GM19328 (cell line): Measurements from ENCODE around the gene ATG4B.
"Not testable (repeated sequence)": the region's sequence is repeated elsewhere in the genome, so short reads cannot be mapped to it uniquely, and the experiment has no call there.

Experiments
- ATAC-seq: cut with Tn5 transposase; IDR thresholded peaks from one replicate; pipeline ENCODE4 v1.9.1; 2021; ENCODE audit warnings: mild to moderate bottlenecking, moderate library complexity; ENCODE audit not compliant: unreplicated experiment

ATG4B gene

DNA sequence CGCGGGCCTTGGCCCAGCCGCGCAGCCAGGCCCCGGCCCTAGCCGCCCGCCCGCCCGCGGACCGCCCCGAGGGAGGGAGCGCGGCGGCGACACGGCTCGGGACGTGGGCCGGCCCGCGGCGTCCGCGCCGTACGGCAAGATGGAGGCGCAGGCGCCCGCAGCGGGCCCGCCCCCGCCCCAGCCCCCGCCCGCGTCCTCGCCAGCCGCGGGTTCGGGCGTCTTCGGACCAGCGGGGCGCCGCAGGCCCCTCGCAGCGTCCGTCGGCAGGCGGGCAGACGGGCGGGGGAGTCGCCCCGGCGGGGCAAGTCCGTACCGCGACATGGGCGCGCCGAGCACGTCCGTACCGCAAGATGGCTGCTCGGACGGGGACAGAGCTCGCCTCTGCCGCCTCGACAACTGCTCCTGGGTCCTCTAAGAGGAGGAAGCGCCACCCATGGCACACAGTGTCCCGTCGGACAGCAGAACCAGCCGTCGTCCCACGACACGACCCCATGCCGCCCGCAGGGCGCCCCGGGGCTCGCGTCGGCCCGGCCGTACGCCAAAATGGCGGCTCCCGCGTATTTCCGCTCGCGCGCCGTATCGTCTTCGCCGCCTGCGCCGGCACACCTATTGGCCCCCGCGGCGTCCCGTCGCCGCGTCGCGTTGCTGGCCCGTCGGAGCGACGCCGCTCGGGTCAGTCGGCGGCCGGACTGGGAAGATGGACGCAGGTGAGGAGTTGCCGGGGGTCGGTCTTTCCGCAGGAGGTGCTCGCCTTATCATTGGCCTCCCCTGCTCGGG is at the start of gene ATG4B, which contains the start of gene THAP4:
ATG4B (plus strand) TSS at position 676 of the 777 bp plus-strand sequence; CDS start at position 698, 22 bp downstream.
THAP4 (minus strand) TSS at position 141 of the 777 bp plus-strand sequence. CDS start 141 bp downstream, outside the sequence.
- peak; percentile 59 for ATAC-seq

DNA sequence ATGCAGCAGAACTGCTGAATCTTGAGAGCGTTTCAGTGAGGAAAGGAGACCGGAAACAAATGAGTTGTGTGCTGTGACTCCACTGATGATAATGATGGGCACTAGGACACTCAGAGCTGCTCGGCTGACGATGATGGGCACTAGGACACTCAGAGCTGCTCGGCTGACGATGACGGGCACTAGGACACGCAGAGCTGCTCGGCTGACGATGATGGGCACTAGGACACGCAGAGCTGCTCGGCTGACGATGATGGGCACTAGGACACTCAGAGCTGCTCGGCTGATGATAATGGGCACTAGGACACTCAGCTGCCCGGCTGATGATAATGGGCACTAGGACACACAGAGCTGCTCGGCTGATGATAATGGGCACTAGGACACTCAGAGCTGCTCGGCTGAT is 47.6 kb upstream of the ATG4B start:
- not testable (repeated sequence) for ATAC-seq

DNA sequence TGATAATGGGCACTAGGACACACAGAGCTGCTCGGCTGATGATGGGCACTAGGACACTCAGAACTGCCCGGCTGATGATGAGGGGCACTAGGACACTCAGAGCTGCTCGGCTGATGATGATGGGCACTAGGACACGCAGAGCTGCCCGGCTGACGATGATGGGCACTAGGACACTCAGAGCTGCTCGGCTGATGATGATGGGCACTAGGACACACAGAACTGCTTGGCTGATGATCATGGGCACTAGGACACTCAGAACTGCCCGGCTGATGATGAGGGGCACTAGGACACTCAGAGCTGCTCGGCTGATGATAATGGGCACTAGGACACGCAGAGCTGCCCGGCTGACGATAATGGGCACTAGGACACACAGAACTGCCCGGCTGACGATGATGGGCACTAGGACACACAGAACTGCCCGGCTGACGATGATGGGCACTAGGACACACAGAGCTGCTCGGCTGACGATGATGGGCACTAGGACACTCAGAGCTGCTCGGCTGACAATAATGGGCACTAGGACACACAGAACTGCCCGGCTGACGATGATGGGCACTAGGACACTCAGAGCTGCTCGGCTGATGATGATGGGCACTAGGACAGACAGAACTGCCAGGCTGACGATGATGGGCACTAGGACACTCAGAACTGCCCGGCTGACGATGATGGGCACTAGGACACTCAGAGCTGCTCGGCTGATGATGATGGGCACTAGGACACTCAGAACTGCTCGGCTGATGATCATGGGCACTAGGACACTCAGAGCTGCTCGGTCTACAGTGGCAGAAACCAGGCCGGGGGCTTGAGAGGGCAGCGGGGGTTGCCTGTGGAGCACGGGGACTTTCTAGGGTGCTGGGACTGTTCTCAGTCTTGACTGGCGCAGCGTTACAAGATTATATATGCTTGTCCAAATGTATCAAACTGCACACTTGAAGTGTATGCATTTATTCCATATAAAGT is 46.7 kb upstream of the ATG4B start:
- not testable (repeated sequence) for ATAC-seq

DNA sequence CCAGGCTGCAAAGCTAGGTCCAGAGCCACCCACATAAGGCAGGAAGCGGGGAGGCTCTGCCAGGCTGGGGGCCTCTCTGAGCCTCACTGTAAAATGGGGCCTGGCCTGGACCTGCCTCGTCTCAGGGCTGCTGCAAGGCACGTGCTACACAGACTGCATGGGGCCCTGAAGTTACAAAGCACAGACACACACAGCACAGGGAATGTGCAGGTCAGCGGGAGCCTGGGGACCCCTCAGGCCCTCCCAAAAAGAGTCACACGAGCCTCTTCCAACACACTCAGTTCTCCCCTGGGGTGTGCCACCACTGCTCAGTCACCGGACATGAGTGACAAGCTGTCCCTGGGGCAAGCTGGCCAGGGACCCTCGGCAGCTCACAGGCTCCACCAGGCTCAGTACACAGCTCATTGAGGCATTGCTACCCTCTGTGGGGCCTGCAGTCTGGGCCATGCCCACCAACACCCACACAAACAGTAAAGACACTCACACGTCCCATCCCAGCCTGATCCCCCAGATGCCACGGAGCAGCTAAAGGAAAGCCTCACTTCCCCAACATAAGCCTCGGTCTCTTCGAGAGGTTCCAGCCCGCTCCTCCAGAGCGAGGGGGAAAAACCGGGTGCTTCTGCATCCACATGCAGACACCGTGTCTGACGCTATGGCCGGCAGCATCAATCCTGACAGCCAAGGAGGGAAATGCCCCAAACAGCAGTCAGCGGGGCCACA is 45.2 kb upstream of the ATG4B start:
- ATAC-seq = no peak

DNA sequence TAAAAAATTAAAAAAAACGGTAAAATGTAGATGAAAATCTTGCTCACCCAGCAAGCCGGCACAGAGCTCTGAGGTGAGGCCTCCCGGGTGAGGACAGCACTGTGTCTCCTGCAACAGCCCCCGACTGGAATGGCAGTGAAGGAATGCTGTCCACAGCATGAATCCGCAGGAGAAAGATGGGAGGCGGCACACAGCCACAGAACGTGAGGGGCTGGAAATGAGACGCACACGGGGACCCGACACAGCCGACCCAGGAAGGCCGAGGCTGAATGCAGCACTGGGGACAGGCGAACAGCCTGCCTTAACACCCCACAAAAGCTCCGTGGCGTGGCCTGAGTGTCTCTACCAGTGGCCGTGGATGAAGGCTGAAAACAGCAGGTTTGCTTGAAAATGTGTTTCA is 44.2 kb upstream of the ATG4B start:
- no peak for ATAC-seq

DNA sequence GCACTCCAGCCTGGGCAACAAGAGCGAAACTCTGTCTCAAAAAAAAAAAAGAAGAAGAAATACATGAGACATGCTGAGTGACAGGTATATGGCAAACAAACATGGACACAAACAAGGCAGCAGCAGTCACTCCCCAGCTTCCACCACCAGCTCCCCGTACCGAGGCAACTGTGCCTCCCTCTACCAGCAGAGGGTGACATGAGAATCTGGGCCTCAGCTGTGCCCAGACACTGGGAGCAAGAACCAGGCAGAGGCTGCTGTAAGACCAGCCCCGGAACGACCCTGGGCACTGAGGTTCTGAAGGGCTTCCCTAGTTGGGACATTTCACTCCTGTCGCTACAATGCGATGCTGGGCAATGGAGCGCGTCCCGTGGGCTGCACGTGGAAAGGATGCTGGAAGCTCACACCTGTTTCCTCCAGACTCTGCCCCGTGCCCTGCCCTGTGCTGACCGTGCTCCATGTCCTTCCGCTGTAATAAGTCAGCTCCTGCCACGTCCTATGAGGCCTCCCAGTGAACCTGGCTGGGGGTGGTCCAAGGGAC is 41.8 kb upstream of the ATG4B start:
- ATAC-seq = no peak

DNA sequence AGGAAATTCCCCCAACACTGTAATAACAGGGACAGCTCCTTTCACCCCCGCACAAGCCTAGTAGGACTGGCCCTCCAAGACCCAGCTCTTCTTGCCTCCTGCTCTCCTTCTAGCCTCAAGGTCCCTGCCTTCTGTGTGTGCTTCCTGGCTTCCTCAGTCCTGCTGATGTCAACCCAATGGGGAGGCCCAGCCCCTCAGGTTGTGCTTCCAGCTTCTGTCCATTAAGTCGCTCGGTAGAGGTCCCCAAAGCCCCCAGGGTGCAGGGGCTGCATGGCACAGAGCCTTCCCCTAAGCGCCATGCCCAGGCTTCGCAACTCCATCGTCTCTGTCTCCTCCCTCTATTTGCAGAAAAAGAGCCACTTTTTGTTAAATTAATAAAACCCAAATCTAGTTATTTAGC is 39.9 kb upstream of the ATG4B start:
- ATAC-seq = no peak

DNA sequence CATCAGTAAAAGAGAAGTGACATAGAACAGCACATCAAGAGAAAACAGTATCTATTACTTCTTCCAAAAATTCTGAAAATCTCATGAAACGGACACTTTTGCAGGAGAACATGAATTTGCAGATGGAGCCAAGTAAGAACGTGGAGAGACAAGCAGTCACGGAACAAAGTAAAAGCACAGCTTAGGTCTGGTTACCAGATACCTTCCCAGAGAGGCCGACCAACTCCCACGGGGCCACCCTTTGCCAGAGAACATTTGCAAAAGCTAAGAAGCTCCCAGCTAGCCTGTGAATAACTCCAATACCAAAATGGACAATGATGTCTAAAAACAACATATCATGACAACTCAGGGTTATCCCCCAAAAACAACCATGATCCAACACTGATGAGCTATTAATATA is 39.4 kb upstream of the ATG4B start:
- ATAC-seq = no peak

DNA sequence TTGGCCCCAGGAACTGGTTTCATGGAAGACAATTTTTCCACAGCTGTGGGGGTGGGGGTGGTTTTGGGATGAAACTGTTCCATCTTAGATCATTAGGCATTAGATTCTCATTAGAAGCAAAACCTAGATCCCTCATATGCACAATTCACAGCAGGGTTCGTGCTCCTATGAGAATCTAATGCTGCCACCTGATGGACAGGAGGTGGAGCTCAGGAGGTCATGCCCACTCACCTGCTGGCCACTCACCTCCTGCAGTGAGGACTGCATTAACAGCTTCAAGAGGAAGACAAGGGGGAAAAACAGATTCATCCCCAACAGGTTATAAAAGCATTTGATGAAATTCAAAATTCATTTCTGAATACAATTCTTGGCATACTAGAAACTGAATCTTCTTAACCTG is 39.0 kb upstream of the ATG4B start:
- ATAC-seq = no peak

DNA sequence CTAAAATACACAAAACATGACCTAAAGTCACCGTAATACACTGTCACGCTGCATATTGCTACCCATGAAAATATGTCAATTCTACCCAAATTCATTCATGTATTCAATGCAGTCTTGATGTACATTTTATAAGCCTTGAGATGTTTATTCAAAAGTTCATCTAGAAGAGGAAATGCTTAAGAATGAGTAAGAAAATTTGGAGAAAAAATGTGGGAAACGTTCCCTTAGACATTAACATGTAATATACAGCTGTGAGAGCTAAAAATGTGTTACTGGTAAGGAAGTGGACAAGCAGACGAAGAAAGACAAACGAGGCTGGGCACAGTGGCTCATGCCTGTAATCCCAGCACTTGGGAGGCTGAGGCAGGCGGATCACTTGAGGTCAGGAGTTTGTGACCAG is 37.9 kb upstream of the ATG4B start:
- no peak for ATAC-seq

DNA sequence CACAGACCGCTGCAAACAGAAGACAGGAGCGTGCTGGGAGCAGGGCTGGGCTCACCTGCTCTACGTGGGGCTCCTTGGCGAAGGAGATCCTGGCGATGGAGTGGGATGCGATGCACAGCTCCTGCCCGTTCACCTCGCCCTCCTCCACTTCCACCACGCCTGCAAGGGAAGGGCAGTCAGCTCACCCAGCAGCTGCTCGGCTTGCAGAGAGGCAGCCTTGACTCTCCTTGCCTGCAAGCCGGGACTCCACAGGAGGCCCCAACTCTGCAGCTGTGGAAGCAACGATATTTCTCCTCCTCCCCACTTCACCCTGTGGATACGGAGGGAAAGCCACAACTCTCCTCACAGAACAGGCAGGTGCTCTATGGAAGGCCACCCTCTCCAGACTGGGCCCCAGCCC is 35.7 kb upstream of the ATG4B start:
- ATAC-seq = no peak

DNA sequence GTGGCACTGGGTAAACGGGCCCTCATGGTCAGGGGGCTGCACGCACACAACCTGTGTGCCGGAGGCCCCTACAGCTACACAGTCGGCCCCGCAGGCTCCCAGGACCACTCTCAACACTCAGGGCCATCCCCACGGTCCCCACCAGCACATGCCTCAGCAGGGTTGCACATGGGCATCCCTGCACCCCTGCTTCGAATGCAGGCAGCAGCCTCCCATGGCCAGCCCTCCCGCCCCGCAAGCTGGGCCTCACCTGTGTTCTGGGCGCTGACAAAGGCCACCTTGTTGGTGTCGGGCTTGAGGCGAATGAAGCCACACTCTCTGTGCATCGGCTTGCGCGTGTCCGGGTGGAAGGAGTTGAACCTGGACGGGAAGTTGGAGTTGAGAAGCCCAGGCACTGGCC is 34.8 kb upstream of the ATG4B start:
- no peak for ATAC-seq

DNA sequence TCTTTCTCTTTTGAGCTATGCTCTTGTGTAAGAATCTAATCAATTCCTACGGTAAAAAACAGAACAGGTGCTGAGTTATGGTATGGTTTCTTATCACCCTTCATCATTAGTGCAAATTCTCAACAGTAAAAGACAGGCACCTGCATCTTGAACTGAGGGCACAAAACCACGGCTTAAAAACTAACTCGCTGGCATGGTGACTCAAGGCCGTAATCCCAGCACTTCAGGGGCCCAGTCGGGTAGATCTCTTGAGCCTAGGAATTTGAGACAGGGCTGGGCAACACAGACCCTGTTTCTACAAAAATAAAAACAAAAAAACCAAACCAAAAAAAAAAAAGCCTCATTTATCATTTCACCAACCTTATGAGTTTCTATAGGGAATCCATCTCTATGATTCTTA is 33.8 kb upstream of the ATG4B start:
- ATAC-seq = no peak

DNA sequence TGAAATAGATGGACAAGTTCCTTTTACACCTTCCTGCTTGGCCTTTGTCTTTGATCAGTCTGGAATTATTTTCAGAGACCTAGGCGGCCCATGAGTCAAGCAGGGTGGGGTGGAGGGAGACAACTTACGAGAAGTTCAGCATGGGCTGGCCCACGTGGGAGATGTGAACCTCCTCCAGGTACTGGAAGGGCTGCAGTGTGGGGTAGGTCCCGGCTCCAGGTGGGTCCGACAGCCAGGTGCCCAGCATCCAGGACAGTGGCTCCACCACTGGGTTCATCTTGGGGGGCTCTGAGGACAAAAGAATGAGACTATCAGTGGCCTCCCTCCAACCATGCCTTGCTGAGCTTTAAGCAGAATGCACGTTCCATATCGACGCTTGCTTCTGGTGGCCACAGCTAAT is 31.3 kb upstream of the ATG4B start:
- ATAC-seq = no peak

DNA sequence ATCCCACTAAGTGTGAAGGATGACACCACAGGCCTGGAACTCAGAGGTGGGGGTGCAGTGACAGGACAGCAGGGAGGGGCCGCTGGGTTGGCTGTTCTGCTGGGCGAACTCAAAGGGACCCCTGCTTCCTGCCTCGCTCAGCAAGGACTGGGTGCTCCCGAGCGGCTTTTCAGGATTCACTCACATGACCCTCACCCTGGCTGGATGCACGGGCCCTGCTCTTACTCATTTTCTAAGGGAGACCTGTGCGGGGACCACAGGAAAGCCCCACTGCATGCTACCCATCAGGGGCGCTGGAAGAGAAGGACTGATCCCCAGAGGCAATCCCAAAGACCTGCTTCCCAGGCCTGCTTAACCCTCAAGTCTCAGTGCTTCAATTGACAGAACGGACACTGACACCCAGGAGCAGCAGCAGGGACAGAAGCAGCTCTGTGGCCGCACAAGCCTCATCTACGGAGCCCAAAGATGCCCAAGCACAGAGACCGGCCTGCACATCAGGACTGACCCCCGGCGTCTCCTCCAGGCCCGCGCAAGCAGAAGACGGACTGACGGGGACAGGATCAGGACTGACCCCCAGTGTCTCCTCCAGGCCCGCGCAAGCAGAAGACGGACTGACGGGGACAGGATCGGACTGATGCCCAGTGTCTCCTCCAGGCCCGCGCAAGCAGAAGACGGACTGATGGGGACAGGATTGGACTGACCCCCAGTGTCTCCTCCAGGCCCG is 30.2 kb upstream of the ATG4B start:
- no peak for ATAC-seq

DNA sequence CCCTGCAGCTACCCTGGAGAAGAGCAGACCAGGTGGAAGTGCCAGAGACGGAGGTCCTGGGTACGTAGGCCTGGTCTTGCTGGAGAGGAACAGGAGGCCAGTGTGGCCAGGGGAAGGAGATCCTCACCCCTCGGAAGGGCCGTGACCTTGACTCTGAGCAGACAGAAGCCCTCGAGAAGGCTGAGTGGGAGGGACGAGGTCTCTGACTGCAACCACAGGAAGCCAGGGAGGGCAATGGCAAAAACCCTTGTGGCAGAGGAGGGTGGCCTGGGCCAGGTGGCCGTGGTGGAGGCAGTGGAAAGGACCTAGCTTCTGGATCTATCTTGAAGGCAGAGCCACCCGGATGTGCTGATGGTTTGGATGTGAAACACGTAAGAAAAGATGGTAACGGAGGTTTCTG is 28.6 kb upstream of the ATG4B start:
- no peak for ATAC-seq

DNA sequence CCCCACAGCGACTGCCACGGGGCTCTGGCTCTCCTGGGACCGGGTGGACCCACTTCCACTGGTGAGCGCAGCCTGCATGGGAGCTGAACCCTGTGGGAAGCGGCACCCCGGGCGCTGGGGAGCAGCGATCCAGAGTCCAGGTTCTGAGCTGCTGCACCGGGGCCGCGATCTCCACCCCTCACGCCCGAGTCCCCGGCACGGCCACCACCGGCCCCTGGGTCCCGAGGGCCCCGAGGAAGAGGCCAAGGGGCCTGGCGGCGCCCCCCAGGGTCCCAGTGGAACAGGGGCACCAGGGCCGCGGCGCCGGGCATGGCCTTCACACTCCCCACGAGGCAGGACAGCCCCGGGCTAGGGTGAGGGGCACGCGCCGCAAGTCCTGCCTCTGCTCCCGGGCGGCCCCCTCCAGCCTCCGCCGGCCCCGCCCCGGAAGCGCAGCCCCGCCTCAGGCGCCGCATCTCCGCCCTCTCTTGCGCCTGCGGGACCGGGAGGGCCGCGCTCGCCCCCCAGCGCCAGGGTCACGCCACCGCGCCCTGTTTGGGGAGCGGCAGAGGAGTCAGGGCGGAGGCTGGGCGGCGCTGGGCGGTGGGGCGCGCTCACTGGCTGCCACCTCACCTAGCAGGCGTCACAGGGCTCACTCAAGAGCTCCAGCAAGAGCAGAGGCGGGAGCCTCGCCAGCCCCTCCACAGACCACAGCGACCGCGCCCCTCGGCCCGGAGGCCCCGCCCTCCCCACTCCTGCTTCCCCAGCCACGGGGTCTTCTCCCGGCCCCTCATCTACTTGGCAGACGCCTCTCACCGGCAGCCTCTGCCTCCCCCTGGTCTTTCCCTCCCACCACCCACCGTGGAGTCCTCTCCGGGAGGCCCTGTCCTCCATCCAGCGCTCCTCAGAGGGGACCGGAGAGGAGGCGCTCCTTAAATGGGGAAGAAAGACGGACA is 27.4 kb upstream of the ATG4B start:
- ATAC-seq = peak; percentile 91

DNA sequence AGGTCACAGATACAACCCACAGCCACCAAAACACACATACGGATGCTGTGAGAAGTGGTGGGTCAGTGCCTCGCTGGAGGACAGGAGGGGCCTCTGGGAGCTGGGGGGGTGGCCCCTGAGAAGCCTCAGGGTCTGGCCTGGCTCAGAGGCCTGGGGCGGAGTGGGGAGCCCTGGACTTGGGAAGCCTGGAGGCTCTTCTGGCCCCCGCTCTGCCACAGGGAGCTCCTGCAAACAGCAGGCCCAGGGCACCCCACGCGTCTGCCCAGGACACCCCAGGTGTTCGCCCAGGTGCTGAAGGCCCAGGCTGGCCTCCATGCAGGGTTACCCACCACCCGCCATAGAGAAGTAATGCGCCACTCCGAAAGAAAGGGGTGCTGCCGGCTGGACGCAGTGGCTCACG is 26.4 kb upstream of the ATG4B start:
- ATAC-seq = no peak
